Erythroblast (primary cell): ENCODE results near the gene COG5.

Source experiments
- GATA1 ChIP-seq: IDR thresholded peaks from 2 replicates; pipeline ENCODE4 v1.6.1; 2011; ENCODE audit warnings: low read depth, mild to moderate bottlenecking, control low read depth, low read length, moderate library complexity
- POLR2A ChIP-seq: IDR thresholded peaks from 2 replicates; pipeline ENCODE4 v1.6.1; 2011; ENCODE audit warnings: mild to moderate bottlenecking, low read length

DNA sequence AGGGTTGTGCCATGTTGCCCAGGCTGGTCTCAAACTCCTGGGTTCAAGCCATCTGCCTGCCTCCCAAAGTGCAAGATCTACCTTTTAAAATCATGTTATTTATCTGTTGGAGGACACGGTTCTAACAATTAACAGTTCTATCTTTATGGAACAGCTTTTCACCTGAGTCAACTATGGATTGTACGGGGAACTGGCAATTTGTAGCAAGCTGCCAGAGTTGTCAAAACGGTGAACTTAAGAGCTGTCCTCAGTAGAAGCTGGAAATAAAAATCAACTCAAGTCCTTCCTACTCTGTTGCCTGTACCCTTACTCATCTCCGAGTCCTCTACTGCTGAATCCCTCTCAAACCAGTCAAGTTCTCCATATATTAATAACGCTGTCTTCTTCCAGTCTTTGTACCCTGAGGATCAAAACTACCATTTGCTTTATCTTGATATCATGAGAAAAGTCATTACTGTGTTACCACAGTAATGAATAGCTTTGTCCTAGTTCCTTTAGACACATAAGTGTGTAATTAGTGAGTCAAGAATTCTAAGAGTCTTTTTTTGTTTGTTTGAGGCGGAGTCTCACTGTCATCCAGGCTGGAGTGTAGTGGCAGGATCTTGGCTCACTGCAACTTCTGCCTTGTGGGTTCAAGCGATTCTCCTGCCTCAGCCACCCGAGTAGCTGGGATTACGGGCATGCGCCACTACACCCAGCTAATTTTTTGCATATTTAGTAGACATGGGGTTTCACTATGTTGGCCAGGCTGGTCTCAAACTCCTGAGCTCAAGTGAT is 366.7 kb downstream of the COG5 start:
- TF ChIP-seq POLR2A (no peak), GATA1 (no peak)
